Measurements from ENCODE around the gene HCRTR1.

HCRTR1 gene

DNA sequence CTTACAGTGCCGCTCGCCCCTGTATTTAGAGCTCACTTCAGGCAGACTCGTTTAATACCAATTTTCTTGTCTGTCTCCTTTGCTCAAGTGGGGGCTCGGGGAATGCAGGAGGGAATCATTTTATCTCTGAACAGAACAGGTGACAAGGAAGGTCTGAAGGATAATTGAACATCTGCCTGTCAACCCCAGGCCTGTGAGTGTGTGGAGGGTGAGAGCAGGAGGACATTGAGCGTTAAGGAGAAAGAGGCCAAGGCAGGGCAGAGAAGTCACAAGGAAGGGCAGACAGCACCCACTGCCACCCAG lies 36.9 kb downstream of the HCRTR1 start:
- H3K27ac ChIP-seq, result no peak overlapping the region
- TF ChIP-seq, protein P1, sequence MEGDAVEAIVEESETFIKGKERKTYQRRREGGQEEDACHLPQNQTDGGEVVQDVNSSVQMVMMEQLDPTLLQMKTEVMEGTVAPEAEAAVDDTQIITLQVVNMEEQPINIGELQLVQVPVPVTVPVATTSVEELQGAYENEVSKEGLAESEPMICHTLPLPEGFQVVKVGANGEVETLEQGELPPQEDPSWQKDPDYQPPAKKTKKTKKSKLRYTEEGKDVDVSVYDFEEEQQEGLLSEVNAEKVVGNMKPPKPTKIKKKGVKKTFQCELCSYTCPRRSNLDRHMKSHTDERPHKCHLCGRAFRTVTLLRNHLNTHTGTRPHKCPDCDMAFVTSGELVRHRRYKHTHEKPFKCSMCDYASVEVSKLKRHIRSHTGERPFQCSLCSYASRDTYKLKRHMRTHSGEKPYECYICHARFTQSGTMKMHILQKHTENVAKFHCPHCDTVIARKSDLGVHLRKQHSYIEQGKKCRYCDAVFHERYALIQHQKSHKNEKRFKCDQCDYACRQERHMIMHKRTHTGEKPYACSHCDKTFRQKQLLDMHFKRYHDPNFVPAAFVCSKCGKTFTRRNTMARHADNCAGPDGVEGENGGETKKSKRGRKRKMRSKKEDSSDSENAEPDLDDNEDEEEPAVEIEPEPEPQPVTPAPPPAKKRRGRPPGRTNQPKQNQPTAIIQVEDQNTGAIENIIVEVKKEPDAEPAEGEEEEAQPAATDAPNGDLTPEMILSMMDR (IDR thresholded peaks at IDR 0.05), result no peak
- TF ChIP-seq ZFX (IDR thresholded peaks at IDR 0.05; ENCODE audit: borderline replicate concordance), result no peak

DNA sequence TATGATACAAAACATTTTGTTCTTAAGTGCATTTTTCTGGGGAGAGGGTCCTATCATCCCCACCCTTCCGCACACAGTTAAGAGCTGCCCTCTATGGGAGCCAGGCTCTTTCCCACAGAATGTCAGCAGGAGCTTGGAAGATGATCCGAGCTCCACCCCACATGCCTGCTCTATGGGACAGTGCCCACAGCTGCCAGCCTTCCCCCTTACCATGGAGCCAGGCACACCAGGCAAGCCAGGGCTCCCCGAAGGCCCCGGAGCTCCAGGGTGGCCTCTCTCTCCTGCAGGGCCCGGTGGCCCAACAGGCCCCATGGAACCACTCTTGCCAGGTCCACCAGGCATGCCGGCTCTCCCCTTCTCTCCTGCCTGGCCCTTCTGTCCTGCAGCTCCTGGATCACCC lies 37.6 kb downstream of the HCRTR1 start:
- TF ChIP-seq ZFX (IDR thresholded peaks at IDR 0.05; ENCODE audit: borderline replicate concordance), result no peak
- TF ChIP-seq, protein P1 (IDR thresholded peaks at IDR 0.05), result no peak
- H3K27ac ChIP-seq, result no peak overlapping the region

DNA sequence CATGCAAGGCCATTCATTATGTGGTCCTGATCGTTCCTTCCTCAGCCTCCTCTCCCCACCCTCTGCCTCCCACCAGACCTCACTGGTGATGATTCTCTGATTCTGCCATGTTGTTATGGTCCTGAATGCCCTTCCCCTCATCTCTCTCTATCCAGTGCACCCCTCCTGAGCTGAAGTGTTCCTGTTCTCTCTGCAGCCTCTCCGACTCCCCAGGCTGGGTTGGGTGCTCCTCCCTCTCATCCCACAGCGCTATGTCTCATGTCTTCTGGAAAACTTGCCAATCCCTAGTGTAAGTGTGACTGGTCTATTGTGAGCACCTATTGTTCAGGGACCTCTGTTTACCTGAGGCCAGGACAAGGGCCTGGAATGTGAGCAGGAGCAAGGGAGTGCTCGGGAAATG lies 38.3 kb downstream of the HCRTR1 start:
- H3K27ac ChIP-seq, result no peak overlapping the region
- TF ChIP-seq ZFX (IDR thresholded peaks at IDR 0.05; ENCODE audit: borderline replicate concordance), result no peak
- TF ChIP-seq, protein P1 (IDR thresholded peaks at IDR 0.05), result no peak

DNA sequence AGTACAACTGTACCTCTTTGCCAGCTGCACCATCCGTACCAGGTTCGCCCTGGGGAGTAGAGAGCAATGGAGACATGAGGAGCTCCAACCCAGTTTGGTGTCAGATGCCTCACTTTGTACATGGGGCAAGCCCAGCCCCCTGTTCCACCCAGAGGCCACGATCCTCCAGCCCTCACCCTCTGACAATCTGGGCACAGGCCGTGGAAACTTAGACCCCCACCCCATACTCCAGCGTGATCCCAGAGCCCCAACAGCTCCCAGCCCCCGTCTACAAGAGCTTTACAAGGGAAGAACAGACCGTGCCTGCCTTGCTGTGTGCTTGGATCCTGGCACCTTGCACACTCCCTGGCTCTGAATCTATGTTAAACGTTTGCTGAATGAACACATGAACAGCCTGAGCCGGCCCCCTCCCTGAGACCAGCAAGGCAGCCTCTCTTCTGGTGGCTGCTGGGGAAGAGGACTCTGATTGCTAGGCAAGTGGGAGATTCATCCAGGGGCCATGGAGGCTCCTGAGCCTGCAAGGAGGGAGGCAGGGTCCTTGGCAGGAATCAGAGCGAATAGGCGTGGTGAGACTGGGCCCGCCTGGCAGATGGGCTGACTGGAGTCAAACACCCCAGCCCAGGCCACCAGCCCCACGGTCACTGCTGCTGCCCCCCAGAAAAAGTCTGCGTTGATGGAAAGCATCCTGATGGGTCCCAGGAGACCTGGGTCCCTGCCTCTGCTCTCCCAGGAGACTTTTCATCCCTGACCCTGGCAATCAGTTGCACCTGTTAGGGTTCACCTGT lies 39.7 kb downstream of the HCRTR1 start:
- H3K27ac ChIP-seq, result no peak overlapping the region

DNA sequence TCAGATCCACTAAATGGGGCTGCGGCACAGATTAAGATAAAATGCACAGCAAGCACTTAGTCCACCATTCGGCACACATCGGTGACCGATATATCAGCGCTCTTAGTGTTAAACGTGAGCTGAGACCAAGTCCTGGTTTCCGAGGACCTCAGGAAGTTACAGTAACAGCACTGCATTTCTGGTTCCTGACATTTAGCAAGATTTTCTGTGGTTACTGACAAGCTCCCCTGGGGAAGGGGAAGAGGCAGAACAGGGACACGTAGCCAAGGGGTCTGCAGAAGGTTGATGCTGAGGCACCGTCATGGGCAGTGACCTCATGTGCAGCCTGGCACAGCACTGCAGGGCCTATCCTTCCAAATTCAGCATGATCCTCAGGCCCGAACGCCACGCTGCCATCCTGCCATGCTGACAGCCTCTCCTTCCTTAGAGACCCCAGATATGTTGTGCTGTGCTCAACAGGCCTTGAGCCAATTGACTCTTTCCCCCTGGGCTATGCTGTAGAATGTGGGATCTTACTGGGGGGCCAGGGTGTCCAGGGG lies 40.6 kb downstream of the HCRTR1 start:
- H3K27ac ChIP-seq, result no peak overlapping the region
- TF ChIP-seq, protein P1 (IDR thresholded peaks at IDR 0.05), result no peak
- TF ChIP-seq ZFX (IDR thresholded peaks at IDR 0.05; ENCODE audit: borderline replicate concordance), result no peak

More for the DNA sequence above, 39.7 kb downstream of the HCRTR1 start:
- TF ChIP-seq ZFX (IDR thresholded peaks at IDR 0.05; ENCODE audit: borderline replicate concordance), result no peak
- TF ChIP-seq, protein P1 (IDR thresholded peaks at IDR 0.05), result no peak

DNA sequence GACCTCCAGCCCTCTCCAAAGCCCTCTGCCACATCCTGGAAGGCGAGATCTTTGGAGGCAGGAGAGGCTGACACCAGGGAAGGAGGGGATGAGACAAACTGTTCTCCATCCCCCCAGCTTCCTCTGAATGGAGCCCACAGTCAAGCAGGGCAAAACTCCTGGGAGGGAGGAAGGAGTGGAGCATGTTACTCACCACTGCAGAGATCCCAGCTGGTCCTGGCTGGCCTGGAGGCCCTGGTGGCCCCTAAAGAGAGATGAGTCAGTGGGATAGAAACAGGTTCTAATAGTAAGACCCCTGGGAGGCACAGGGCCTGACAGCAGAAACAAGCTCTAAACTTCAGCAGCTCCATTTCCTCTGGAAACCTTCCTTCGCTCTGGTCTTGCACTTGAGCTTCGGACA lies 41.2 kb downstream of the HCRTR1 start:
- TF ChIP-seq, protein P1 (IDR thresholded peaks at IDR 0.05), result no peak
- TF ChIP-seq ZFX (IDR thresholded peaks at IDR 0.05; ENCODE audit: borderline replicate concordance), result no peak
- H3K27ac ChIP-seq, result no peak overlapping the region

DNA sequence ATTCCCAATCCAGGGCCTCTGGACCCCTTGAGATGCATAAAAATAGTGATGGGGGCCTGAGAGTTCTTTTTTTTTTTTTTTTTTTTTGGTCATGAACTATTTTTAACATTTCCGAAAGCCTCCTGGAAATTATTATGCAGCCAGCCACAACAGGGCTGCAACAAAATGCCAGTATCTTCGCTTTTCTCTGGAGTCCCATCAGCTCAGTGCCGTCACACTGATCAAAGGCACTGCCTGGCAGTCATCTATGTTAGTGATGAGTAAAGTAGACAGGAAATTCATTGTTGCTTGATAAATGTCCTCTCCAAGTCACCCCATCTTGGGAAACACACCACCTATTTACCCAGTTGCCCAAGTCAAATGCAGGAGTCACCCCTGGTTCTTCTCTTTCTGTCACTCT lies 42.4 kb downstream of the HCRTR1 start:
- no peak overlapping the region for H3K27ac ChIP-seq
- TF ChIP-seq, protein P1 (IDR thresholded peaks at IDR 0.05), result no peak
- TF ChIP-seq ZFX (IDR thresholded peaks at IDR 0.05; ENCODE audit: borderline replicate concordance), result no peak
